Activated CD4-positive, alpha-beta T cell treated with anti-CD3 and anti-CD28 coated beads for 24 hours (primary cell): ENCODE measurements around the gene CSMD2.

ENCODE experiments used
- DNase-seq, 2 donors: peaks; one replicate each; pipeline ENCODE4 v3.0.0-alpha.2; 2020; ENCODE audit warnings: low read depth in 2 of 2

Gene CSMD2

DNA sequence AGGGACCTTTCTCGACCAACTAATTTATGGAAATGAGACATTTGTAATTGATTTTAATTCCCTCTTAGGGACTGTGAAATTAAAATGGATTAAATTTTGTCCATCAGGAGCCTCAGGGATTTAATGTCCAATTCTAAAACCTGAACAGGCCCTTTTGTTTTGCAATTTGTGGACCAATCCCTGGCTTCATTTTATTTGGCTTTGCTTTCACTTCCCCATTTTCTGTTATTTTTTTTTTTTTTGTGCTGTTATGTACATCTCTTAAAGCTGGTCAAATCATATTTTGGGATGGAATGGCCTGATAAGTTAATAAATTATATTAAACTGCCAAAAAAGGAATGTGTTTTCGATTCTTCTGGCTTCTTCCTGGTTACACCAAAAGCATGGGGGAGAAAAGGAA is 663.7 kb downstream of the CSMD2 start:
- DNase-seq, result no peak

GRCh38 chr1:33500547-33500946 is 664.5 kb downstream of the CSMD2 start:
- DNase-seq, result no peak

- DNase-seq, result no peak
Observed at GRCh38 chr1:33497410-33497809, 667.6 kb downstream of the CSMD2 start.

GRCh38 chr1:33494929-33495328 is 670.1 kb downstream of the CSMD2 start:
- DNase-seq, result no peak

- no peak for DNase-seq
Observed at GRCh38 chr1:33488624-33489023, 676.4 kb downstream of the CSMD2 start.

DNA sequence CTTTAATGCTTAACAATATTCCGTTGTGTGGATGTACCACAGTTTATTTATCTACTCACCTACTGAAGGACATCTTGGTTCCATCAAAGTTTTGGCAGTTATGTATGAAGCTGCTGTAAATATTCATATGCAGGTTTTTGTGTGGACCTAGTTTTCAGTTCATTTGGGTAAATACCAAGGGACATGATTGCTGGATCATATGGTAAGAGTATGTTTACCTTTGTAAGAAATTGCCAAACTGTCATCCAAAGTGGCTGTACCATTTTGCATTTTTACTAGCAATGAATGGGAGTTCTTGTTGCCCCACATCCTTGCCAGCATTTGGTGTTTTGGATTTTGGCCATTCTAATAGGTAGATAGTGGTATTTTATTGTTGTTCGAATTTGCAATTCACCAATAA is 682.6 kb downstream of the CSMD2 start:
- no peak for DNase-seq

GRCh38 chr1:33477451-33477850 is 687.6 kb downstream of the CSMD2 start:
- no peak for DNase-seq

- DNase-seq, result no peak
Observed at GRCh38 chr1:33473900-33474299, 691.1 kb downstream of the CSMD2 start.

GRCh38 chr1:33472269-33472980 is 692.6 kb downstream of the CSMD2 start, which contains the start of gene ZSCAN20:
ZSCAN20 (plus strand) TSS chr1:33472645; CDS start chr1:33479289, 6,644 bp downstream.
- DNase-seq, result peak; percentile 81 to 84

GRCh38 chr1:33471416-33471815 is 693.6 kb downstream of the CSMD2 start:
- DNase-seq, result no peak

- DNase-seq, result peak; percentile 30 to 39
Observed at GRCh38 chr1:33470495-33471012, 694.5 kb downstream of the CSMD2 start.

DNA sequence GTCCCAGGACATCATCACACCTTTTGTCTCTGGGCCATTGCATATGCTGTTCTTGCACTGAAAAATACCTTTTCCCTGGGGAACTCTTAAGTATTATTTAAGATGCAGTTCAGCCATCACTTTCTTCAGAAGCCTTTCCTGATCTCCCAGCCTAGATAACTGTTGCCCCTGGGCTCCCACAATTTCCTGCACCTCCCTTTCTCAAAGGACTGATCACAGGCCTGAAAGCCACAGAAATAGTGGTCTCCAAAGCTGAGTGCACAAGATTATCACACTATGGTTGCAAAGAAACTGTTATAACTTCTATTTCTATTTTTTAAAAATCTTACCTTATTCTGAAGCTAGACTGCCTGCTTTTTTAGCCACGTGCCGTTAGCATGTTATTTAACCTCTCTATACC is 695.3 kb downstream of the CSMD2 start:
- no peak for DNase-seq

- DNase-seq, result no peak
Observed at GRCh38 chr1:33468967-33469366, 696.1 kb downstream of the CSMD2 start.

DNA sequence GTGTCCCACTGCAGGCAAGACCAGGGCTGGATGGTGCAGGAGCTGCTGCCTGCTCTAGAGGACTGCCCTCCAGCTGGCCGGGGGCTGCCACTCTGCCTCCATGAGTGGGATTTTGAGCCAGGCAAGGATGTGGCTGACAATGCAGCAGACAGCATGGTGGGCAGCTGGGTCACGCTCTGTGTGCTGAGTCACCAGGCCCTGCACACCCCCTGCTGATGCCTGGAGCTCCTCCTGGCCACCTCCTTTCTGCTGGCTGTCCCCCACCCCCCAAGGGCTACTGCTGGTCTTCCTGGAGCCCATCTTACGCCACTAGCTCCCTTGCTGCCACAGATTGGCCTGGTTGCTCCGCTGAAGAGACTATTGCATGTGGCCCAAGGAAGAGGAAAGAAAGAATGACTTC is 696.5 kb downstream of the CSMD2 start:
- DNase-seq, result no peak

DNA sequence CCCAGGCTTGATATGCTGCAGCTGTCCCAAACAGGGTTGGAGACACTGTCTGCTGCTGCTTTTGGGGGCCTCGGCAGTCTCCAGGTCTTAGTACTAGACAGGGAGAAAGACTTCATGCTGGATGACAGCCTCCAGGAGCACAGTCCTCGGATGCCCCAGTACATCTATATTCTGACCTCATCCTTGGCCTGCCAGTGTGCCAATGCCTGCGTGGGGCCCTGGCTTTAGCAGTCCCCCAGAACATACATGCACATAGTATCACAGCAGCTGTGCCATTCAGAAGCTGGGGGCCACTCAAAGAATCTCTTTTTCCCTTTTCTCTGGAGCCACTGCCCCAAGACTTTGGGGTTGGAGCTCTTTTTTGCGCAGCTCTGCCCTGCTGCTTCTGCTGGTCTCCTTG is 697.0 kb downstream of the CSMD2 start:
- no peak for DNase-seq

- DNase-seq, result no peak
Observed at GRCh38 chr1:33466159-33466558, 698.9 kb downstream of the CSMD2 start.

- DNase-seq, result no peak
Observed at GRCh38 chr1:33465316-33465715, 699.7 kb downstream of the CSMD2 start.

GRCh38 chr1:33464552-33464951 is 700.5 kb downstream of the CSMD2 start:
- DNase-seq, result no peak
